Measurements from ENCODE around the gene MRO. TPM values are rescaled to one million over a fixed set of nuclear protein-coding genes. Genes with fewer than 3 reads are reported as not detected.

The MRO gene
- total and polyA plus RNA-seq, 4 donors, result 3.5 to 20.9 (median 9.3) TPM

GRCh38 chr18:50803592-50803991, 16.2 kb downstream of the MRO start:
- DNase-seq (ENCODE audit: low read depth in 4 of 6, low spot score in 6 of 6), result no peak
- 85% methylated on average over 11 of the region's 11 CpGs for WGBS (ENCODE audit: insufficient coverage)

GRCh38 chr18:50802141-50802540, 17.7 kb downstream of the MRO start:
- H3K27me3 ChIP-seq (ENCODE audit: control insufficient read depth, insufficient read depth, low read length), result no peaks in the 10 kb centered on the region
- no peaks in the 10 kb centered on the region for H3K9me3 ChIP-seq (ENCODE audit: control insufficient read depth, insufficient read depth, low read length)
- 100% methylated on average over 1 of the region's 3 CpGs for WGBS (ENCODE audit: insufficient coverage)
- H3K36me3 ChIP-seq (ENCODE audit: control insufficient read depth, insufficient read depth, low read length), result no peaks in the 10 kb centered on the region
- no peak overlapping the region for H3K4me3 ChIP-seq (ENCODE audit: low read depth, low read length)
- no peaks in the 10 kb centered on the region for H3K4me1 ChIP-seq (ENCODE audit: control insufficient read depth, insufficient read depth, low read length)
- H3K27ac ChIP-seq (ENCODE audit: low read depth, low read length), result no peak overlapping the region
- DNase-seq (ENCODE audit: low read depth in 4 of 6, low spot score in 6 of 6), result no peak

More at GRCh38 chr18:50803592-50803991, 16.2 kb downstream of the MRO start:
- H3K36me3 ChIP-seq (ENCODE audit: control insufficient read depth, insufficient read depth, low read length), result no peaks in the 10 kb centered on the region
- H3K9me3 ChIP-seq (ENCODE audit: control insufficient read depth, insufficient read depth, low read length), result no peaks in the 10 kb centered on the region
- no peak overlapping the region for H3K4me3 ChIP-seq (ENCODE audit: low read depth, low read length)
- H3K27ac ChIP-seq (ENCODE audit: low read depth, low read length), result no peak overlapping the region
- H3K4me1 ChIP-seq (ENCODE audit: control insufficient read depth, insufficient read depth, low read length), result no peaks in the 10 kb centered on the region
- no peaks in the 10 kb centered on the region for H3K27me3 ChIP-seq (ENCODE audit: control insufficient read depth, insufficient read depth, low read length)

- Histone ChIP-seq H3K4me3 (ENCODE audit: low read depth, low read length) (no peak overlapping the region), H3K36me3 (ENCODE audit: control insufficient read depth, insufficient read depth, low read length) (no peaks in the 10 kb centered on the region), H3K9me3 (ENCODE audit: control insufficient read depth, insufficient read depth, low read length) (no peaks in the 10 kb centered on the region), H3K27ac (ENCODE audit: low read depth, low read length) (no peak overlapping the region), H3K4me1 (ENCODE audit: control insufficient read depth, insufficient read depth, low read length) (no peaks in the 10 kb centered on the region), H3K27me3 (ENCODE audit: control insufficient read depth, insufficient read depth, low read length) (no peaks in the 10 kb centered on the region)
- 24% methylated on average over 7 of the region's 7 CpGs for WGBS (ENCODE audit: insufficient coverage)
- peak in 2 of 6 donors; percentile 39 to 44 for DNase-seq (ENCODE audit: low read depth in 4 of 6, low spot score in 6 of 6)
These were observed 22.7 kb downstream of the MRO start for GRCh38 chr18:50797142-50797541.

- H3K27me3 ChIP-seq (ENCODE audit: control insufficient read depth, insufficient read depth, low read length), result no peaks in the 10 kb centered on the region
These were observed 23.3 kb downstream of the MRO start for GRCh38 chr18:50796495-50796894.

GRCh38 chr18:50793641-50794565, 25.9 kb downstream of the MRO start:
- H3K9me3 ChIP-seq (ENCODE audit: control insufficient read depth, insufficient read depth, low read length), result no peaks in the 10 kb centered on the region
- 90% methylated on average over 7 of the region's 10 CpGs for WGBS (ENCODE audit: insufficient coverage)
- no peaks in the 10 kb centered on the region for H3K4me1 ChIP-seq (ENCODE audit: control insufficient read depth, insufficient read depth, low read length)
- DNase-seq (ENCODE audit: low read depth in 4 of 6, low spot score in 6 of 6), result no peak
- no peak overlapping the region for H3K4me3 ChIP-seq (ENCODE audit: low read depth, low read length)
- H3K27me3 ChIP-seq (ENCODE audit: control insufficient read depth, insufficient read depth, low read length), result no peaks in the 10 kb centered on the region
- no peak overlapping the region for H3K27ac ChIP-seq (ENCODE audit: low read depth, low read length)
- H3K36me3 ChIP-seq (ENCODE audit: control insufficient read depth, insufficient read depth, low read length), result no peaks in the 10 kb centered on the region

More at GRCh38 chr18:50796495-50796894, 23.3 kb downstream of the MRO start:
- H3K4me1 ChIP-seq (ENCODE audit: control insufficient read depth, insufficient read depth, low read length), result no peaks in the 10 kb centered on the region
- no peak overlapping the region for H3K4me3 ChIP-seq (ENCODE audit: low read depth, low read length)
- H3K27ac ChIP-seq (ENCODE audit: low read depth, low read length), result no peak overlapping the region
- no peaks in the 10 kb centered on the region for H3K36me3 ChIP-seq (ENCODE audit: control insufficient read depth, insufficient read depth, low read length)
- DNase-seq (ENCODE audit: low read depth in 4 of 6, low spot score in 6 of 6), result no peak
- 100% methylated on average over 1 of the region's 2 CpGs for WGBS (ENCODE audit: insufficient coverage)
- no peaks in the 10 kb centered on the region for H3K9me3 ChIP-seq (ENCODE audit: control insufficient read depth, insufficient read depth, low read length)

- WGBS (ENCODE audit: insufficient coverage), result 100% methylated on average over 5 of the region's 5 CpGs
- no peaks in the 10 kb centered on the region for H3K4me1 ChIP-seq (ENCODE audit: control insufficient read depth, insufficient read depth, low read length)
- DNase-seq (ENCODE audit: low read depth in 4 of 6, low spot score in 6 of 6), result no peak
- H3K27me3 ChIP-seq (ENCODE audit: control insufficient read depth, insufficient read depth, low read length), result no peaks in the 10 kb centered on the region
- H3K36me3 ChIP-seq (ENCODE audit: control insufficient read depth, insufficient read depth, low read length), result no peaks in the 10 kb centered on the region
- H3K27ac ChIP-seq (ENCODE audit: low read depth, low read length), result no peak overlapping the region
- H3K4me3 ChIP-seq (ENCODE audit: low read depth, low read length), result no peak overlapping the region
- no peaks in the 10 kb centered on the region for H3K9me3 ChIP-seq (ENCODE audit: control insufficient read depth, insufficient read depth, low read length)
These were observed 26.9 kb downstream of the MRO start for GRCh38 chr18:50792885-50793284.

- no CpG with 5 or more reads among the region's 4 CpGs for WGBS (ENCODE audit: insufficient coverage)
- H3K4me1 ChIP-seq (ENCODE audit: control insufficient read depth, insufficient read depth, low read length), result no peaks in the 10 kb centered on the region
- no peak for DNase-seq (ENCODE audit: low read depth in 4 of 6, low spot score in 6 of 6)
These were observed 28.0 kb downstream of the MRO start for GRCh38 chr18:50791599-50792438.

GRCh38 chr18:50790948-50791347, 28.9 kb downstream of the MRO start:
- H3K4me1 ChIP-seq (ENCODE audit: control insufficient read depth, insufficient read depth, low read length), result peaks cover 4% of the 10 kb centered on the region
- WGBS (ENCODE audit: insufficient coverage), result no CpG with 5 or more reads among the region's 3 CpGs
- H3K27ac ChIP-seq (ENCODE audit: low read depth, low read length), result no peak overlapping the region
- H3K9me3 ChIP-seq (ENCODE audit: control insufficient read depth, insufficient read depth, low read length), result no peaks in the 10 kb centered on the region
- H3K36me3 ChIP-seq (ENCODE audit: control insufficient read depth, insufficient read depth, low read length), result no peaks in the 10 kb centered on the region
- no peak overlapping the region for H3K4me3 ChIP-seq (ENCODE audit: low read depth, low read length)
- H3K27me3 ChIP-seq (ENCODE audit: control insufficient read depth, insufficient read depth, low read length), result no peaks in the 10 kb centered on the region
- DNase-seq (ENCODE audit: low read depth in 4 of 6, low spot score in 6 of 6), result peak in 1 of 6 donors; percentile 65

More at GRCh38 chr18:50791599-50792438, 28.0 kb downstream of the MRO start:
- H3K27ac ChIP-seq (ENCODE audit: low read depth, low read length), result no peak overlapping the region
- no peaks in the 10 kb centered on the region for H3K9me3 ChIP-seq (ENCODE audit: control insufficient read depth, insufficient read depth, low read length)
- H3K27me3 ChIP-seq (ENCODE audit: control insufficient read depth, insufficient read depth, low read length), result no peaks in the 10 kb centered on the region
- H3K4me3 ChIP-seq (ENCODE audit: low read depth, low read length), result no peak overlapping the region
- no peaks in the 10 kb centered on the region for H3K36me3 ChIP-seq (ENCODE audit: control insufficient read depth, insufficient read depth, low read length)

- Histone ChIP-seq H3K4me3 (ENCODE audit: low read depth, low read length) (no peak overlapping the region), H3K27me3 (ENCODE audit: control insufficient read depth, insufficient read depth, low read length) (no peaks in the 10 kb centered on the region), H3K36me3 (ENCODE audit: control insufficient read depth, insufficient read depth, low read length) (no peaks in the 10 kb centered on the region), H3K27ac (ENCODE audit: low read depth, low read length) (no peak overlapping the region), H3K9me3 (ENCODE audit: control insufficient read depth, insufficient read depth, low read length) (no peaks in the 10 kb centered on the region), H3K4me1 (ENCODE audit: control insufficient read depth, insufficient read depth, low read length) (peaks cover 4% of the 10 kb centered on the region)
- 82% methylated on average over 3 of the region's 4 CpGs for WGBS (ENCODE audit: insufficient coverage)
- DNase-seq (ENCODE audit: low read depth in 4 of 6, low spot score in 6 of 6), result no peak
These were observed 29.6 kb downstream of the MRO start for GRCh38 chr18:50790241-50790640.

All from spinal cord (tissue), 10 donors.